Raji (cell line): ENCODE results near the gene RAET1G.

Experiments
- POLR2A ChIP-seq: IDR thresholded peaks from 2 replicates; pipeline ENCODE4 v1.6.1; 2011; ENCODE audit warnings: low read depth, low read length, control low read depth; ENCODE audit not compliant: insufficient read depth

Gene RAET1G, protein sequence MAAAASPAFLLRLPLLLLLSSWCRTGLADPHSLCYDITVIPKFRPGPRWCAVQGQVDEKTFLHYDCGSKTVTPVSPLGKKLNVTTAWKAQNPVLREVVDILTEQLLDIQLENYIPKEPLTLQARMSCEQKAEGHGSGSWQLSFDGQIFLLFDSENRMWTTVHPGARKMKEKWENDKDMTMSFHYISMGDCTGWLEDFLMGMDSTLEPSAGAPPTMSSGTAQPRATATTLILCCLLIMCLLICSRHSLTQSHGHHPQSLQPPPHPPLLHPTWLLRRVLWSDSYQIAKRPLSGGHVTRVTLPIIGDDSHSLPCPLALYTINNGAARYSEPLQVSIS

GRCh38 chr6:149922642-149923326, at the start of gene RAET1G:
TSS of gene RAET1G (minus strand) at chr6:149923121. CDS start at chr6:149923010, 111 bp downstream.
- no peak for TF ChIP-seq POLR2A

- no peak for TF ChIP-seq POLR2A
Measured at GRCh38 chr6:149969635-149970034, 46.7 kb upstream of the RAET1G start.

DNA sequence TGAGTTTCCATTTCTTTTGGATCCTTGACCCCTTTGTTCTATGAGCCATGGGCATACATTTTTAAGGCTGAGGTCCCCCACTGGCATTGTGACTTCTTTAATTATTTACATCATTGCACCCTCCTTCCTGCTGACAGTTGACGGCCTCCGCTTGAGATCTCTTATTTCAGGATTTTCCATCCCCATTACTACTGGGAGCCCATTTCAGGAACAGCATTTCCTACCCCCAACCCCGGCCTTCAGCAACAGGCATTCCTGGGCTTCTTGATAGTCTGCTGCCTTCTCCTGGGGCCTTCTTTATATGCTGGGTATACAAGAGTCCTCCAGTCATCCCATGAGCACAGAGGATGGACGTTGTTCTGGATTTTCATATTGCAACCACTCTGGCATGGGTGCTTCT, 44.7 kb upstream of the RAET1G start:
- no peak for TF ChIP-seq POLR2A

DNA sequence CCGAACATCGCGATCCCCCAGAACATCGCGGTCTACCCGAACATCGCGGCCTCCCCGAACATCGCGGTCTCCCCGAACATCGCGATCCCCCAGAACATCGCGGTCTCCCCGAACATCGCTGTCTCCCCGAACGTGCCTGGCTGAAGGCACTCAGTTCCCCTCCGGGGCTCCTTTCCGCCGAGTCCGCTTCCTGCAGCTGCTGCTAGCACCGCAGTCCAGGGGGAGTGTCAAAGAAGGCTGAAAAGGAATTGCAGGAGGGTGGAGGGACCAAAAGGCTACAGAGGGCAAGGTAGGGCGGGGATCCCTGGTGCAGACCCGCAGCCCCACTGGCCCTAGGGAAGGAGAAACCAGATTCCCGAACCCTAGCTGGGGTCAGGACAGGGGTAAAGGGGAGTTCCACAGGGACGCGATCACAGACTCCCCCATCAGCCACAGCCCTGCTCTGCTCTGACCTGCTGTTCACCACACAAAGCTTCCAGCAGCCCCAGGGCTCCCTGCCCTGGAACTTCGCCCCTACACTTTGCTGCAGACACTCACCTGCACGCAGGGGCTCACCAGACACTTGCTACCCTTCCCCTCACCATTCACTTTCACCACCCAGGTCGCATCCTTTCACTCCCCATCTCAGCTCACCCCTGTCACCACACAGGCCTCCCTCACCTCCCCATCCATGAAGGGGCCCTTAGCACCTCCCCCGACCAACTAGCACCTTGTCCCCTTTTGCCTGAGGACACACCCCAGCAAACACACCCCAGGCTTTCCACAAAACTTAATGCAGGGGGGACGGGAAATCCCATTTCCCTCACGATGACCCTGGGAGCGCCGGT, 42.5 kb upstream of the RAET1G start:
- no peak for TF ChIP-seq POLR2A

GRCh38 chr6:149964308-149965193, 41.6 kb upstream of the RAET1G start:
- no peak for TF ChIP-seq POLR2A

DNA sequence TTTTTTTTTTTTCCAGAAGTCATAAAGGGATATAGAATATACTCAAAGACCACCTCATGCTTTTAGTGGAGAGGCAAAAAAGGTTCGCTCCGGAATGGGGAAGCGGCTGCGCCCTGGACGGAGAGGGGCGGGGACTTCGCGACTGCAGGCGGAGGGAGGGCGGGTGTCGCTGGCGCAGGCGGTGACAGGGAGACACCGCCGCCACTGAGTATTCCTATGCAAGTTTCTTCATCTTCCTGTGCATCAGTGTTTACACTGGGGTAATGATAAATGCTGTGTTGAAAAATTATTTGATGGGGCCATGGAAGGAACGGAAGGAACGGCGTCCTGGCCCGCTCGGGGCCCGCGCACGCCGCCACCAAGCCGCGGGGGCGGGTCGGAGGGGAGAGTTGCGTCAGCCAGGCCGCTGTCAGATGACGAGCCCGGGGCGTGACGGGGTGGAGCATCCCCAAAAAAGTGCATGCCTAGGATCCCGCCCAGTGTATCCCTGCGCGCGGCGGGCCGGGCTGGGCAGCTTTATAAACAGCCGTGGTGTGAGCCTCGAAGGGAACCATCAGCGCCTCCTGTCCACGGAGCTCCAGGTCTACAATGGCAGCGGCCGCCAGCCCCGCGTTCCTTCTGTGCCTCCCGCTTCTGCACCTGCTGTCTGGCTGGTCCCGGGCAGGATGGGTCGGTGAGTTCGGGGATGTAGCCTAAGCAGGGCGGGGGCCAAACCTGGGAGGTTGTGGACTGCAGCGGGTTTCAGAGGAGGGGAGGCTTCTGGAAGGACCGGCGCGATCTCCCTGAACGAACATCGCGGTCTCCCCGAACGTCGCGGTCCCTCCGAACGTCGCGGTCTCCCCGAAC, 40.8 kb upstream of the RAET1G start, which contains the start of gene ULBP1:
ULBP1 (plus strand) TSS at position 482 of the 846 bp plus-strand sequence; CDS start at position 589, 107 bp downstream.
- no peak for TF ChIP-seq POLR2A

GRCh38 chr6:149963212-149963461, 40.2 kb upstream of the RAET1G start:
- TF ChIP-seq POLR2A: no peak

GRCh38 chr6:149962461-149963211, 39.7 kb upstream of the RAET1G start:
- TF ChIP-seq POLR2A: no peak

- TF ChIP-seq POLR2A: no peak
Measured at GRCh38 chr6:149961728-149962425, 39.0 kb upstream of the RAET1G start.

- no peak for TF ChIP-seq POLR2A
Measured at GRCh38 chr6:149960488-149960887, 37.6 kb upstream of the RAET1G start.

- no peak for TF ChIP-seq POLR2A
Measured at GRCh38 chr6:149951626-149952025, 28.7 kb upstream of the RAET1G start.

GRCh38 chr6:149951096-149951495, 28.2 kb upstream of the RAET1G start:
- TF ChIP-seq POLR2A: no peak

DNA sequence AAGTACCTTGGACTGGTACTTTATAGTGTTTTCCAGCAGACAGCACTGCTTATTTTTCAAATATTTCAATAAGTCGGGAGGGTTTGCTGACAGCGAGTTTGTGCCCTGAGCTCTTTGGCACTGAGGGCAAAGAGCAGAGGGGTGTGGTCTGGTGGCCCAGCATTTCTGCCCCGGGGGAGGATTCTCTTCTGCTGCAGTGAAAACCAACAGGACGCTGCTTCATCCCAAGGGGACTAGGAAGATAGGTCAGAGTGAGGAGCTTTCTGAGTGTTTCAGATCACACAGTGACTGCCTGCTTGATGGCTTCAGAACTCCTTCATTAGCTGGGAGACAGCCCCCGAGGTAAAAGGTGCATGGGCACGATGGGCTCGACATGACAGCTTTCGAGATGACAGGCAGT, 27.5 kb upstream of the RAET1G start:
- no peak for TF ChIP-seq POLR2A

- TF ChIP-seq POLR2A: no peak
Measured at GRCh38 chr6:149948616-149949015, 25.7 kb upstream of the RAET1G start.
